Effector CD8-positive, alpha-beta T cell (primary cell): ENCODE results near the gene SPAG16.

ENCODE experiments used
- DNase-seq: peaks from one replicate; lab custom pipeline; 2025; lab: John Stamatoyannopoulos, UW

Gene SPAG16

GRCh38 chr2:214247531-214247930, 963.3 kb downstream of the SPAG16 start:
- no peak for DNase-seq

- DNase-seq, result no peak
Observed at GRCh38 chr2:214255046-214255445, 970.8 kb downstream of the SPAG16 start.

GRCh38 chr2:214261683-214262082, 977.4 kb downstream of the SPAG16 start:
- DNase-seq, result no peak

- DNase-seq, result no peak
Observed at GRCh38 chr2:214264171-214264570, 979.9 kb downstream of the SPAG16 start.

- DNase-seq, result no peak
Observed at GRCh38 chr2:214265991-214266489, 981.8 kb downstream of the SPAG16 start.

GRCh38 chr2:214277880-214278279, 993.6 kb downstream of the SPAG16 start:
- DNase-seq, result no peak

GRCh38 chr2:214286011-214286410, 1001.7 kb downstream of the SPAG16 start:
- DNase-seq, result no peak

GRCh38 chr2:214293593-214293992, 1009.3 kb downstream of the SPAG16 start:
- DNase-seq, result no peak

GRCh38 chr2:214294426-214294825, 1010.2 kb downstream of the SPAG16 start:
- DNase-seq, result no peak

- DNase-seq, result no peak
Observed at GRCh38 chr2:214297423-214297822, 1013.2 kb downstream of the SPAG16 start.

GRCh38 chr2:214310319-214310718, 1026.1 kb downstream of the SPAG16 start:
- DNase-seq, result no peak

- no peak for DNase-seq
Observed at GRCh38 chr2:214311031-214311533, 1026.8 kb downstream of the SPAG16 start.

GRCh38 chr2:214311931-214312749, 1027.9 kb downstream of the SPAG16 start:
- DNase-seq, result no peak

- DNase-seq, result no peak
Observed at GRCh38 chr2:214315324-214315723, 1031.1 kb downstream of the SPAG16 start.

GRCh38 chr2:214320211-214320610, 1035.9 kb downstream of the SPAG16 start:
- no peak for DNase-seq

- DNase-seq, result no peak
Observed at GRCh38 chr2:214322662-214323061, 1038.4 kb downstream of the SPAG16 start.

- DNase-seq, result no peak
Observed at GRCh38 chr2:214325404-214325803, 1041.1 kb downstream of the SPAG16 start.

GRCh38 chr2:214328941-214329340, 1044.7 kb downstream of the SPAG16 start:
- no peak for DNase-seq

GRCh38 chr2:214341646-214342045, 1057.4 kb downstream of the SPAG16 start:
- no peak for DNase-seq

GRCh38 chr2:214358506-214358905, 1074.2 kb downstream of the SPAG16 start:
- DNase-seq, result no peak

GRCh38 chr2:214361116-214361515, 1076.9 kb downstream of the SPAG16 start:
- DNase-seq, result no peak

- DNase-seq, result no peak
Observed at GRCh38 chr2:214365549-214365948, 1081.3 kb downstream of the SPAG16 start.

GRCh38 chr2:214367171-214367570, 1082.9 kb downstream of the SPAG16 start:
- DNase-seq, result no peak
